Anterior cingulate cortex (tissue), 58 donors: Measurements from ENCODE around the gene SYNDIG1.

Experiments
- DNase-seq, 58 donors: peaks; one replicate each; lab custom pipeline; 2025; lab: John Stamatoyannopoulos, UW

The SYNDIG1 gene

GRCh38 chr20:24679448-24680047, 210.1 kb downstream of the SYNDIG1 start:
- DNase-seq: no peak

- DNase-seq: no peak
Measured at GRCh38 chr20:24681634-24682495, 212.4 kb downstream of the SYNDIG1 start.

GRCh38 chr20:24682496-24682985, 213.1 kb downstream of the SYNDIG1 start:
- no peak for DNase-seq

GRCh38 chr20:24683676-24684075, 214.2 kb downstream of the SYNDIG1 start:
- peak in 1 of 58 donors; percentile 20 for DNase-seq

DNA sequence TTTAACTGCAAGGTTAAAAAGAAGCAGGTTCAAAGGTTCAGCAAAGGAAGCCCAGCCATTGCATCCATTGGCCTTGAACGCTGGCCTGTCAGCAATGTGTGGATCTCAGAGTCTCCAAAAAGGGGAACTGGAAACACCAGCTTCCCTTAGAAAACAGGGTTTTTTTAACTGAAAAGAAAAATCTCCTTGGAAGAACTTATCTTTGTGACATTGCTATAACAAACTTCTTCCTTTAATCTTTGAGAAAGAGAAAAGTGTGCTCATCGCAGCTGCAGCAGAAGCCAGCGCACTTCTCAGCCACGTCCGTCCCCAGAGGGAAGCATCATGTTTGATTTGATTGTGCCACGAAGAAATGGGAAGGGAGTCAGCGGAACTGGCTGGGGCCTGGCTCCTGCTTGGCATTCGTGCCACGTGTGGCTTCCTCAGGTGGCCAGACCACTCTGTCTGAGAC, 215.0 kb downstream of the SYNDIG1 start:
- DNase-seq: peak in 3 of 58 donors; percentile 15 to 29 (median 19)

DNA sequence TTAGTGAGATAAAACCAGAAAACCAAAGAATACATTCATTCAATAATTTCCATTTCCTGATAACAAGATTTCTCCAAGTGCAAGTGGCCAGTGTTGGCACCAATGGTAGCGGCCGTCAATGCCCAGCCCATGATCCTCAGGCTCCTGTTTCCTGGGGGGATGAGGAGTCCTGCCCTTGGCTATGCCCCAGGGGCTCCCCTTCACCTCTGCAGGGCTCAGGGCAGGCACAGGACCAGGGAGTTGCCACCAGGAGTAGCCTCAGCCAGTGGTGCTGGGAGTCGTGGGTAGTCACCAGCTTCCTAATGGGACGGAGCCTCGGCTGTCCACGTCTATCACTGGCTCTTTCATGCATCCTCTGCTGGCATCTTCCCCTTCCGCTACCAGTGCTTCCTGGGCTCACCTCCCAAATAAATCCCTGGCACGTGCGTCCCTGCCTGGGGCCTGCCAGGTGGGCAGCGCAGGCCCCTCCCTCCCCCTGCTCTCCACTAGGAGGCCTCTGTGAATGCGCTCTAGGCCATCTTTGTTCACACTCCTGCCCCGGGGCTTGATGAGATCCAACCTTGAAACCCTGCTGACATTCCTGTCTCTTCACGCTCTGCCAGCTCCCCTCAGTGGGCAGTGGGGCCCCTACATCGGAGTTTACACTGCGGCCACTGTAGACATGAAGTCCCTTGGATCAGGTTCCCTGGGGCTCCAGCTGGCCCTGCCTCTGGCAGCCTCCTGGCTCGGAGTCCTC, 215.7 kb downstream of the SYNDIG1 start:
- no peak for DNase-seq

- DNase-seq: no peak
Measured at GRCh38 chr20:24685736-24686135, 216.3 kb downstream of the SYNDIG1 start.

GRCh38 chr20:24686156-24686555, 216.7 kb downstream of the SYNDIG1 start:
- DNase-seq: no peak

DNA sequence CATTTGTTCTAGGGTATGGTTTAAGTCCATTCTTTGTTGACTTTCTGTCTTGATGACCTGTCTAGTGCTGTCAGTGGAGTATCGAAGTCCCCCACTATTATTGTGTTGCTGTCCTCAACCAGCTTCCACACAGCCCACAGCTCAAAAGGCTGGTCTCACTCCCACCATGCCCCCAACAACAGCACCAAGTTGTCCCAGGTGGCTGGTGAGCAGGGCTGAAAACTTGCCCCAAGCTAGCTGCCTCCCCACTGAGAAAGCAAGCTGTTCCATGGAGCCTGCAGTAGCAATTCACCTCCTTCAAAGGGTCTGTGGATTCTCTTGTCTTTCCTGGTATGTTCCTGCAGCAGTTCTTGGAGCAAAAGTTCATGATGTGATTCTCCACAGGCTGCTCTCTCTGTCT, 221.0 kb downstream of the SYNDIG1 start:
- DNase-seq: no peak

DNA sequence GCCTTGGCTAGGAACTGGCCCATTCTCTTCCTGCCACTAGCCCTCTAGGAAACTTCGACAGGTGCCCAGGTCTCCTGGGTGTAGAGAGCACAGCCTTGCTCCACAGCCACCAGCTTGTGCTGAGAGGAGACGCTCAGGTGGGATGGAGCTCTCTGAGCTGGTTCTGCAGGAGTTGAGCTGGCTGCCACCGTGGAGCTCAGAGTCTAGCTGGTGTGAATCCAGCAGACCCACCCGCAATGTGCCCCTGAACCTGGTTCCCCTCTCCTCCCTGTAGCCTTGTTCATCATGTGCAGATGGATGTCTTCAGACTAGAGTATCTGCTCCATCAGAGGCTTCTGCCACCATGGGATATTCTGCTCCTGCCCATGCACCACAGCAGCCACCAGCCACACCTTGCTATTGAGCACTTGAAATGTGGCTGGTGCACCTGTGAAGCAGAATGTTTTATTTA, 222.5 kb downstream of the SYNDIG1 start:
- no peak for DNase-seq

DNA sequence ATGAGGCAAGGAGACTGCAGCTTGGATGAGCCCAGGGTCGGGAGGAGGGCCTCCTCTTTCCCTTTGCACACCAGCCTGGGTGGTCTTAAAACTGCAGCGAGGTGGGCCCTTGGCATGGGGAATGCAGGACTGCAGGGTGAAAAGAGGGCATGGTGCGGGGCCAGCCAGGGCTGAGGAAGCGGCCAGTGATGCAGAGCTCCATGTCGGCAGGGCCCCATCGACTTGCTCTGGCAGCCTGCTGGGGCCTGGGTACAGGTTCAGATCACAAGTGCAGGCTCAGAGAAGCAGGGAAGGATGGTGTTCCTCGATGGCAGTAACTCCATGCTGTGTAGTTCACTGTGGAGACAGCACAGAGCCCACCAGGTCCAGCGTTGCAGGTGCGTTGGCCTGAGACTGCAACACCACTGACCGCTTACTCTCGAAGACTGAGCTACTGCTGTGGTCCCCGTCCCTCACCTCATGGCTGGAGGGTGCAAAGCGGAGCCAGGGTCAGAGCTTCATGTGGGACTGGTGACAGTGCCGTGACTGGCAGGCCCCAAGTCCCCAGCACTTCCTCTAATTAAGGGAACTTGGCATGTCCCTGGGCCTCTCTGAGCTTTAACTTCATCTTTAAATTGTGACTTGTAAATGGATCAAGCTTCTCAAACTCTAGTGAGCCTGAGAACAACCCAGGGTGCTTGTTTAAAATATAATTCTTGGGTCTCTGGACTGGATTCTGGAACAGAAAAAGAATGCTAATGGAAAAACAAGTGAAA, 223.2 kb downstream of the SYNDIG1 start:
- no peak for DNase-seq

GRCh38 chr20:24693466-24694156, 224.2 kb downstream of the SYNDIG1 start:
- DNase-seq: no peak

DNA sequence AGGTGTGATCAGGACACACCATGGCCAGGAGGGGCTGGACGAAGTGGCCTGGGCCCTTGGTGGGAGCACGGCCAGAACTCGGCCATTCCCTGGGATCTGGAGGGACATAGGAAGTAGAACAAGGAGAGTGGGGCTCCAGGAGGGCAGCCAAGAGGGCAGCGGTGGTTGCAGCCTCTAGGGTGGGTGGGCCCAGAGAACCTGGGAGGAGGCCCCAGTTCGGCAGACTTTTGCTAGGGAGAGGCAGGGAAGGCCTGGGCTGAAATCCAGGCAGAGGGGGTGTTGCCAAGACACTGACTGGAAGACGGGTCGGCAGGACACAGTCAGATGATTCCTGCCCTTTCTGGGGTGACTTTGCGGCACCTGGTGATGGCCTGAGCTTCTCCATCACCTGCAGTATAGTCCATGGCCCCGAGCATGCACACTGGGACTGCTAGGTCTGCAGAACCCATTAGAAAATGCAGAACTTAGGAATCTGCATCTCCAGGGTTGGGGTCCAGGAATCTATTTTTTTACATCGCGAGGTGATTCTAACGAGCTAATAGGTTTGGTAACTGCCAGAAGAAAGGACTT, 224.8 kb downstream of the SYNDIG1 start:
- DNase-seq: no peak

DNA sequence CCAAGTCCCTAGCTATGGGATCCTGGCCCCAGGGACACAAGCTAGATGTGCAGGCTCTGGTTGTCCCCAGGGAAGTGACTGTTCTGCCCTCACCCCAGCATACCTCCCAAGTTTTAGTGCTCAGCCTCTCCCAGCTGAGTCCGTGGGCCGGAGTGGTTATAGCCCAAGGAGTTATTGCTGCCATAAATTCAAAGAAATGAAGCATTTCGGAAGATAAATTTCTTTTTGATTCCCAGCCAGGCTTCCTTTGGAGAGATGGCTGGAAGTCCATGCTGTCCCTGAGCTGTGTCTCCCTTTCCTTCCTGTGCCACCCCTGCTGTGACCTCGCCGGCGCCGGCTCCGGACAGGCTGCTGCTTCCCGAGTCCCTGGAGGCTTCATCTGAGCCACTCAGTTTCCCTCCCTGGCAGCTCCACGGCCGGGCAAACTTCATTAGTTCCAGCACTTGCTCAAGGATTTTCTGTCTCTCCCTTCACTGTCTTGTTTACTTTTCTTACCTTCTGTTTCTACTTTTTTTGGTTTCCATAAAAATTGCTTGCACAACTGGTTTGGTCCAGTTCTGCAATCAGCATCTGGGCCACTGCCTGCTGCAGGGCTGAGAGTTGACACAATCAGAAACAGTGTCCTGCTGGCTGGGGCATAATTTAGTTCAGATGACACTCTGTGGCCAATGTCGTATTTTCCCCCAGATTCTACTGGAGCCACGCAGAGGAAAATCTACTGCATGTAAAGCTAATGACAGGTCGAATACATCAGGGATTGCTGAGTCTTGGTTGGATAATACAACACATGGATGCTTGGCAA, 225.5 kb downstream of the SYNDIG1 start:
- peak in 1 of 58 donors; percentile 43 for DNase-seq

DNA sequence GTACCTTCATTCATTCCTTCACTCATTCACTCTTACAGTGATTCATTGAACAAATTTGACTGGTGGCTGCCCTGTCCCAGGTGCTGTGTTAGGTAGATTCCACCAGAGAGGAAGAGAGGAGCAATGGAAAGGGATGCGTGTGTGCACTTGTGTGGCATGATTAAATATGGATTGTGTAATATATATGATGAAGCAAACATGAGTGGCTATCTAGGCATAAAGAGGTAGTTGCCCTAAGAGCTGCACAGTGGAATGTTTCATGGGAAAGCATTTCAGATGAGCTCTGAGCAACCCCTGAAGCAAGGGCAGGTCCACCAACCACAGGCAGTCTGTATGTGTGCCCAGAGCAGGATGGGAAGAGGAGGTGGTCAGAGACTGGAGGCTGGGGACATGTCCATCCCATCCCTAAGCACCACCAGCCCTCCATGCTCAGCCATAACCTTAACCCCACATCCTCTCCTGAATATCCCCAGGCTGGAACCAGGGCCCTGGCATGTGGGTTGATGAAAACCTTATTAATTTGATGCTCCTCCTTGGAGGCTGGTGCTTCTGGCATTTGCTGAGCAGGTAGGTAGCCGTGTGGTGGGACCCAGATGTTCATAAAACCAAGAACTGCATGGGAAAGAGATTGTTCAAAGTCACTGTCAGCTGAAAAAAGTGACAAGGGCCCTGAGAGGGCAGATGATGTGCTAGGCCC, 226.2 kb downstream of the SYNDIG1 start:
- DNase-seq: no peak

GRCh38 chr20:24696396-24696795, 227.0 kb downstream of the SYNDIG1 start:
- no peak for DNase-seq

- DNase-seq: no peak
Measured at GRCh38 chr20:24697411-24697810, 228.0 kb downstream of the SYNDIG1 start.

DNA sequence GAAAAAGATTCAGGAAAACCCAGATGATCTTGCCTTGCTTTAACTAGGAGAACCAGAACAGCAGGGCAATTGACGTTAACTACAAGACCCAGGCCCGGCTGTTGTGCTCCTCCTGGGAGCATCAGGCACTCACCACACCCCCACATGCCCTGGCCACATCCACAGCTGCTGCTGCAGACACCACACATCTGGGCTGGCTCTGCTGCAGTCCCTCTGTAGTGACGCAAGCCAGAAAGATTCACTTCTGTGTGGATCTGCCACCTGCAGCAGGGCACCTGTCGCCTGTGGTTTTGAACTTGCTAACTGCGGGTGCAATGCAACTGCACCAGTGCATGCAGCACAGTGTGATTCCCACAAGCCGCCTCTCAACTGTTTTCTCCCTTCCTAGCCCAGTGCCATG, 228.8 kb downstream of the SYNDIG1 start:
- no peak for DNase-seq
